GM19035 (cell line): ENCODE data around the gene CCR2.
"Not testable (repeated sequence)": the region's sequence is repeated elsewhere in the genome, so short reads cannot be mapped to it uniquely, and the experiment has no call there.

Experiments
- ATAC-seq: cut with Tn5 transposase; IDR thresholded peaks from one replicate; pipeline ENCODE4 v1.9.1; 2021; ENCODE audit not compliant: unreplicated experiment

The CCR2 gene

GRCh38 chr3:46375814-46376213 lies 21.9 kb downstream of the CCR2 start:
- no peak for ATAC-seq

- ATAC-seq: no peak
Observed at GRCh38 chr3:46378426-46378942, 24.6 kb downstream of the CCR2 start.

GRCh38 chr3:46380471-46381221 lies 26.7 kb downstream of the CCR2 start:
- ATAC-seq: no peak

GRCh38 chr3:46381625-46382024 lies 27.7 kb downstream of the CCR2 start:
- ATAC-seq: no peak

- ATAC-seq: no peak
Observed at GRCh38 chr3:46383211-46383950, 29.5 kb downstream of the CCR2 start.

GRCh38 chr3:46383951-46384330 lies 30.0 kb downstream of the CCR2 start:
- no peak for ATAC-seq

- ATAC-seq: no peak
Observed at GRCh38 chr3:46386205-46386604, 32.3 kb downstream of the CCR2 start.

GRCh38 chr3:46388847-46389246 lies 34.9 kb downstream of the CCR2 start:
- ATAC-seq: not testable (repeated sequence)

GRCh38 chr3:46389306-46389705 lies 35.4 kb downstream of the CCR2 start:
- no peak for ATAC-seq

GRCh38 chr3:46391526-46391925 lies 37.6 kb downstream of the CCR2 start:
- ATAC-seq: not testable (repeated sequence)

- ATAC-seq: no peak
Observed at GRCh38 chr3:46393011-46393410, 39.1 kb downstream of the CCR2 start.

GRCh38 chr3:46393554-46394434 lies 39.9 kb downstream of the CCR2 start:
- no peak for ATAC-seq

- no peak for ATAC-seq
Observed at GRCh38 chr3:46395210-46395661, 41.3 kb downstream of the CCR2 start.

- ATAC-seq: no peak
Observed at GRCh38 chr3:46395766-46396530, 42.0 kb downstream of the CCR2 start.

GRCh38 chr3:46397111-46397510 lies 43.2 kb downstream of the CCR2 start:
- ATAC-seq: no peak

- no peak for ATAC-seq
Observed at GRCh38 chr3:46398186-46398955, 44.5 kb downstream of the CCR2 start.

GRCh38 chr3:46399098-46399497 lies 45.2 kb downstream of the CCR2 start:
- ATAC-seq: no peak

GRCh38 chr3:46399557-46399956 lies 45.6 kb downstream of the CCR2 start:
- ATAC-seq: no peak

- no peak for ATAC-seq
Observed at GRCh38 chr3:46400000-46400734, 46.3 kb downstream of the CCR2 start.
